CD14-positive monocyte (primary cell): ENCODE measurements around the gene TENM3. TPM values are rescaled to one million over a fixed set of nuclear protein-coding genes. Genes with fewer than 3 reads are reported as not detected.

Experiments
- DNase-seq, 3 donors: peaks; one replicate each; pipeline ENCODE4 v3.0.0-alpha.2; 2011 to 2022
- H2AFZ ChIP-seq: 2 replicates; pipeline ENCODE4 v1.6.0; 2012; ENCODE audit warnings: mild to moderate bottlenecking, low read depth, low read length, inconsistent platforms; ENCODE audit not compliant: insufficient read depth, poor library complexity, severe bottlenecking
- H3K27ac ChIP-seq, 2 donors: 1 replicate in 1 of 2; 2 replicates in 1 of 2; pipeline ENCODE4 v1.5.1; 2012 to 2013; ENCODE audit warnings: low read length in 2 of 2, control low read depth in 1 of 2, inconsistent platforms in 1 of 2, low read depth in 1 of 2, mild to moderate bottlenecking in 1 of 2
- H3K27me3 ChIP-seq, 2 donors: one replicate each; pipeline versions ENCODE4 v1.6.0 to v1.6.1; 2011 to 2013; ENCODE audit warnings: low read length in 2 of 2; ENCODE audit not compliant: control insufficient read depth in 2 of 2, insufficient read depth in 2 of 2
- H3K36me3 ChIP-seq, 2 donors: replicated peaks in 1 of 2; 1 replicate in 1 of 2; 2 replicates in 1 of 2; pipeline versions ENCODE4 v1.5.1 to v1.6.1; 2012 to 2013; ENCODE audit warnings: low read length in 2 of 2, control low read depth in 1 of 2, inconsistent platforms in 1 of 2, mild to moderate bottlenecking in 1 of 2; ENCODE audit not compliant: insufficient read depth in 2 of 2, control insufficient read depth in 1 of 2
- H3K4me1 ChIP-seq, 2 donors: 1 replicate in 1 of 2; 2 replicates in 1 of 2; pipeline versions ENCODE4 v1.5.1 to v1.6.1; 2012 to 2013; ENCODE audit warnings: low read length in 2 of 2, control low read depth in 1 of 2, inconsistent platforms in 1 of 2, mild to moderate bottlenecking in 1 of 2, moderate library complexity in 1 of 2; ENCODE audit not compliant: insufficient read depth in 2 of 2, control insufficient read depth in 1 of 2
- H3K4me2 ChIP-seq: replicated peaks from 2 replicates; pipeline ENCODE3; 2012; ENCODE audit warnings: low read length, moderate library complexity, mild to moderate bottlenecking; ENCODE audit not compliant: poor library complexity, severe bottlenecking; ENCODE audit errors: extremely low read depth
- H3K4me3 ChIP-seq, 3 experiments: fragments of 200-600 bp in 1 of 3; sonication (generic) in 1 of 3; replicated peaks in 1 of 3; 1 replicate in 2 of 3; 2 replicates in 1 of 3; pipeline ENCODE4 v1.5.1; 2011 to 2013; ENCODE audit warnings: low read length in 3 of 3, mild to moderate bottlenecking in 3 of 3, control low read depth in 2 of 3, low read depth in 2 of 3, inconsistent platforms in 1 of 3, moderate library complexity in 1 of 3
- H3K79me2 ChIP-seq: 2 replicates; pipeline ENCODE4 v1.6.0; 2012; ENCODE audit warnings: mild to moderate bottlenecking, control low read depth, inconsistent platforms, low read length, moderate library complexity; ENCODE audit not compliant: insufficient read depth
- H3K9ac ChIP-seq: 2 replicates; pipeline ENCODE4 v1.6.0; 2017; ENCODE audit warnings: low read length, mild to moderate bottlenecking; ENCODE audit not compliant: insufficient read depth, poor library complexity, severe bottlenecking
- H3K9me3 ChIP-seq, 2 donors: replicated peaks in 1 of 2; 1 replicate in 1 of 2; 2 replicates in 1 of 2; pipeline versions ENCODE4 v1.5.1 to v1.6.1; 2012 to 2013; ENCODE audit warnings: low read length in 2 of 2, control low read depth in 1 of 2; ENCODE audit not compliant: control insufficient read depth in 1 of 2, insufficient read depth in 1 of 2
- H4K20me1 ChIP-seq: 2 replicates; pipeline ENCODE4 v1.6.0; 2012; ENCODE audit warnings: mild to moderate bottlenecking, low read length, control low read depth, moderate library complexity; ENCODE audit not compliant: insufficient read depth
- H3K27ac Mint-ChIP-seq, 7 donors: one replicate each; pipeline ENCODE4 v1.8.0; 2020; ENCODE audit warnings: mild to moderate bottlenecking in 7 of 7, mixed read lengths in 7 of 7, moderate library complexity in 6 of 7, inconsistent platforms in 2 of 7
- H3K27me3 Mint-ChIP-seq, 3 donors: one replicate each; pipeline ENCODE4 v1.8.0; 2021 to 2022; ENCODE audit warnings: low read depth in 3 of 3, mild to moderate bottlenecking in 3 of 3, mixed read lengths in 3 of 3, moderate library complexity in 3 of 3, inconsistent platforms in 1 of 3
- H3K36me3 Mint-ChIP-seq, 2 donors: one replicate each; pipeline ENCODE4 v1.8.0; 2020; ENCODE audit warnings: mixed read lengths in 2 of 2, inconsistent platforms in 1 of 2, mild to moderate bottlenecking in 1 of 2
- H3K4me1 Mint-ChIP-seq: one replicate; pipeline ENCODE4 v1.8.0; 2020; ENCODE audit warnings: mild to moderate bottlenecking, mixed read lengths
- H3K4me3 Mint-ChIP-seq, 2 donors: one replicate each; pipeline ENCODE4 v1.8.0; 2020; ENCODE audit warnings: mild to moderate bottlenecking in 2 of 2, mixed read lengths in 2 of 2, moderate library complexity in 1 of 2
- H3K9me3 Mint-ChIP-seq, 7 donors: one replicate each; pipeline ENCODE4 v1.8.0; 2020 to 2022; ENCODE audit warnings: mixed read lengths in 7 of 7, mild to moderate bottlenecking in 6 of 7, moderate library complexity in 6 of 7, inconsistent platforms in 2 of 7
- CTCF ChIP-seq: fragments of 200-600 bp; IDR thresholded peaks from one replicate; pipeline ENCODE4 v1.8.0; 2022; ENCODE audit warnings: antibody characterized with exemption, mild to moderate bottlenecking
- WGBS: methylation state at CpG from one replicate; pipeline ENCODE4 v1.1.5; 2013; ENCODE audit warnings: missing lambda C conversion rate; ENCODE audit not compliant: insufficient coverage; 5-methylcytosine and 5-hydroxymethylcytosine counted together
- intact Hi-C, 2 donors: fragments of 100-400 bp; cut with micrococcal nuclease; formaldehyde crosslinking; loops; one replicate each; pipeline versions ENCODE4 v1.15.0 to v1.15.1; 2023
- polyA plus RNA-seq, 3 donors: library from polyadenylated mRNA; depleted of rRNA in 1 of 3; unstranded in 2 of 3; stranded (reverse) in 1 of 3; fragments of 300-500 nt in 2 of 3; fragments of >200 nt in 1 of 3; fragmentation: Illumina TruSeq in 2 of 3; gene quantifications; 1 replicate in 2 of 3; 2 replicates in 1 of 3; pipeline ENCODE4 v1.2.3, GENCODE V29; 2012 to 2021

Gene TENM3
- polyA plus RNA-seq, 3 donors = not detected

- intact Hi-C loops = no loop called here
- no peak overlapping the region for H2AFZ ChIP-seq
- no peaks in the 10 kb centered on the region for H3K79me2 ChIP-seq
- peaks cover 0 to 2% (median 2%) of the 10 kb centered on the region in 3 donors for H3K27me3 Mint-ChIP-seq
- 86% methylated on average over 3 of the region's 8 CpGs for whole genome bisulfite sequencing
- no peak for TF ChIP-seq CTCF
- no peak overlapping the region for H3K4me2 ChIP-seq
- H3K27ac ChIP-seq = no peak overlapping the region
- H3K4me1 ChIP-seq = no peaks in the 10 kb centered on the region
- no peak overlapping the region for H3K27ac Mint-ChIP-seq
- peaks cover 0 to 5% (median 4%) of the 10 kb centered on the region in 7 donors for H3K9me3 Mint-ChIP-seq
- no peak overlapping the region for H3K4me3 ChIP-seq
- H3K27me3 ChIP-seq = no peaks in the 10 kb centered on the region
- no peak overlapping the region for H3K9ac ChIP-seq
- no peak overlapping the region for H3K4me3 Mint-ChIP-seq
- no peaks in the 10 kb centered on the region for H4K20me1 ChIP-seq
- DNase-seq = no peak
- no peaks in the 10 kb centered on the region for H3K36me3 ChIP-seq
- peaks cover 0 to 5% of the 10 kb centered on the region in 2 donors for H3K9me3 ChIP-seq
- H3K4me1 Mint-ChIP-seq = no peaks in the 10 kb centered on the region
- no peaks in the 10 kb centered on the region for H3K36me3 Mint-ChIP-seq
These were observed 7.9 kb downstream of the TENM3 start for GRCh38 chr4:182251116-182251515.

GRCh38 chr4:182252220-182252619, 9.0 kb downstream of the TENM3 start:
- H3K36me3 Mint-ChIP-seq = no peaks in the 10 kb centered on the region
- H3K79me2 ChIP-seq = no peaks in the 10 kb centered on the region
- no peak overlapping the region for H3K9ac ChIP-seq
- H3K4me3 Mint-ChIP-seq = no peak overlapping the region
- H3K4me1 Mint-ChIP-seq = no peaks in the 10 kb centered on the region
- no CpG with 5 or more reads among the region's 4 CpGs for WGBS
- H3K27ac Mint-ChIP-seq = no peak overlapping the region
- H3K27me3 ChIP-seq = no peaks in the 10 kb centered on the region
- no peaks in the 10 kb centered on the region for H3K4me1 ChIP-seq
- TF ChIP-seq CTCF = no peak
- H3K27ac ChIP-seq = no peak overlapping the region
- peaks cover 0 to 5% (median 4%) of the 10 kb centered on the region in 7 donors for H3K9me3 Mint-ChIP-seq
- H3K36me3 ChIP-seq = no peaks in the 10 kb centered on the region
- no peaks in the 10 kb centered on the region for H4K20me1 ChIP-seq
- no peak overlapping the region for H3K4me2 ChIP-seq
- H3K4me3 ChIP-seq = no peak overlapping the region
- intact Hi-C loops = no loop called here
- H3K9me3 ChIP-seq = peaks cover 0 to 5% of the 10 kb centered on the region in 2 donors
- DNase-seq = no peak
- no peak overlapping the region for H2AFZ ChIP-seq
- peaks cover 0 to 2% (median 0%) of the 10 kb centered on the region in 3 donors for H3K27me3 Mint-ChIP-seq
